ENCODE data around the gene RXRA. TPM values are rescaled to one million over a fixed set of nuclear protein-coding genes. Genes with fewer than 3 reads are reported as not detected.

The RXRA gene
- total RNA-seq, 1 donor, result 26.4 TPM

GRCh38 chr9:134335486-134336220, 9.4 kb downstream of the RXRA start:
- no peak overlapping the region for H3K27ac ChIP-seq (ENCODE audit: low read depth, low read length)
- peaks cover 100% of the 10 kb centered on the region for H3K79me2 ChIP-seq (ENCODE audit: insufficient read depth, low read length)
- no peak overlapping the region for H3K4me3 ChIP-seq (ENCODE audit: insufficient read depth, low read length)
- no peaks in the 10 kb centered on the region for H3K9me3 ChIP-seq (ENCODE audit: low read depth, low read length)
- no peak for DNase-seq (ENCODE audit: insufficient read length, low spot score, missing footprints)
- H3K4me2 ChIP-seq (ENCODE audit: insufficient read depth, low read length), result no peak overlapping the region
- TF ChIP-seq CTCF (IDR thresholded peaks at IDR 0.05; ENCODE audit: extremely low read depth, low read depth, low read length), result no peak
- no peak overlapping the region for H2AFZ ChIP-seq (ENCODE audit: low read length)
- peaks cover 100% of the 10 kb centered on the region for H4K20me1 ChIP-seq (ENCODE audit: insufficient read depth, low read length)
- peaks cover 12% of the 10 kb centered on the region for H3K4me1 ChIP-seq (ENCODE audit: insufficient read depth, low read length)
- H3K36me3 ChIP-seq (ENCODE audit: insufficient read depth, low read length), result no peaks in the 10 kb centered on the region
- no peaks in the 10 kb centered on the region for H3K27me3 ChIP-seq (ENCODE audit: insufficient read depth, low read length)

GRCh38 chr9:134336228-134336627, 10.0 kb downstream of the RXRA start:
- Histone ChIP-seq H2AFZ (ENCODE audit: low read length) (no peak overlapping the region), H3K4me1 (ENCODE audit: insufficient read depth, low read length) (peaks cover 12% of the 10 kb centered on the region), H3K79me2 (ENCODE audit: insufficient read depth, low read length) (peaks cover 100% of the 10 kb centered on the region), H3K9me3 (ENCODE audit: low read depth, low read length) (no peaks in the 10 kb centered on the region), H3K36me3 (ENCODE audit: insufficient read depth, low read length) (no peaks in the 10 kb centered on the region), H4K20me1 (ENCODE audit: insufficient read depth, low read length) (peaks cover 100% of the 10 kb centered on the region), H3K4me2 (ENCODE audit: insufficient read depth, low read length) (no peak overlapping the region), H3K4me3 (ENCODE audit: insufficient read depth, low read length) (no peak overlapping the region), H3K27ac (ENCODE audit: low read depth, low read length) (no peak overlapping the region), H3K27me3 (ENCODE audit: insufficient read depth, low read length) (no peaks in the 10 kb centered on the region)
- no peak for DNase-seq (ENCODE audit: insufficient read length, low spot score, missing footprints)
- no peak for TF ChIP-seq CTCF (IDR thresholded peaks at IDR 0.05; ENCODE audit: extremely low read depth, low read depth, low read length)

- Histone ChIP-seq H2AFZ (ENCODE audit: low read length) (no peak overlapping the region), H3K36me3 (ENCODE audit: insufficient read depth, low read length) (no peaks in the 10 kb centered on the region), H3K4me2 (ENCODE audit: insufficient read depth, low read length) (no peak overlapping the region), H3K4me3 (ENCODE audit: insufficient read depth, low read length) (no peak overlapping the region), H4K20me1 (ENCODE audit: insufficient read depth, low read length) (peaks cover 100% of the 10 kb centered on the region), H3K27me3 (ENCODE audit: insufficient read depth, low read length) (no peaks in the 10 kb centered on the region), H3K9me3 (ENCODE audit: low read depth, low read length) (no peaks in the 10 kb centered on the region), H3K79me2 (ENCODE audit: insufficient read depth, low read length) (peaks cover 100% of the 10 kb centered on the region), H3K4me1 (ENCODE audit: insufficient read depth, low read length) (peaks cover 12% of the 10 kb centered on the region), H3K27ac (ENCODE audit: low read depth, low read length) (no peak overlapping the region)
- no peak for TF ChIP-seq CTCF (IDR thresholded peaks at IDR 0.05; ENCODE audit: extremely low read depth, low read depth, low read length)
- no peak for DNase-seq (ENCODE audit: insufficient read length, low spot score, missing footprints)
Measured at GRCh38 chr9:134336924-134337323, 10.7 kb downstream of the RXRA start.

GRCh38 chr9:134337469-134337868, 11.2 kb downstream of the RXRA start:
- Histone ChIP-seq H2AFZ (ENCODE audit: low read length) (no peak overlapping the region), H3K27ac (ENCODE audit: low read depth, low read length) (no peak overlapping the region), H3K4me1 (ENCODE audit: insufficient read depth, low read length) (peaks cover 12% of the 10 kb centered on the region), H3K79me2 (ENCODE audit: insufficient read depth, low read length) (peaks cover 100% of the 10 kb centered on the region), H4K20me1 (ENCODE audit: insufficient read depth, low read length) (peaks cover 100% of the 10 kb centered on the region), H3K4me2 (ENCODE audit: insufficient read depth, low read length) (no peak overlapping the region), H3K4me3 (ENCODE audit: insufficient read depth, low read length) (no peak overlapping the region), H3K36me3 (ENCODE audit: insufficient read depth, low read length) (no peaks in the 10 kb centered on the region), H3K27me3 (ENCODE audit: insufficient read depth, low read length) (no peaks in the 10 kb centered on the region), H3K9me3 (ENCODE audit: low read depth, low read length) (no peaks in the 10 kb centered on the region)
- DNase-seq (ENCODE audit: insufficient read length, low spot score, missing footprints), result no peak
- TF ChIP-seq CTCF (IDR thresholded peaks at IDR 0.05; ENCODE audit: extremely low read depth, low read depth, low read length), result no peak
